ENCODE measurements around the gene EHD4.

DNA sequence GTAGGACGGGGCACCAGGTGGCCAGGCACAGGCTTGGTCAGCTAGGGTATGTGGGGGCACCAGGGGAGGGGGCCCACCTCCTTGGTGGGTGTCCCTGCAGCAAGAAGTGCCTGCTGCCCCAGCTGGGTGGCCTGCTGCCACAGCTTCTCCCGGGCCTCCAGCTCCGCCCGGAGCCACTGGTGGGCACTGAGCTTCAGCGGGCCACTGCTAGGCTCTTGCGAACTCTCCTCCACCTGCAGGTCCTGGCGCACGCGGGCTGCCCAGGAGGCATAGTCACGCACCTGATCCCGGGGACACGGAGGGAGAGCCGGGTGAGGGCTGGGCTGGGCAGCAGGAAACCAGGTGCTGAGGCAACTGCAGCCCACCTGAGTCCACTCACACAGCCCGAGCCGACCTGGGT lies 104.0 kb downstream of the EHD4 start:
- TF ChIP-seq, protein P1, sequence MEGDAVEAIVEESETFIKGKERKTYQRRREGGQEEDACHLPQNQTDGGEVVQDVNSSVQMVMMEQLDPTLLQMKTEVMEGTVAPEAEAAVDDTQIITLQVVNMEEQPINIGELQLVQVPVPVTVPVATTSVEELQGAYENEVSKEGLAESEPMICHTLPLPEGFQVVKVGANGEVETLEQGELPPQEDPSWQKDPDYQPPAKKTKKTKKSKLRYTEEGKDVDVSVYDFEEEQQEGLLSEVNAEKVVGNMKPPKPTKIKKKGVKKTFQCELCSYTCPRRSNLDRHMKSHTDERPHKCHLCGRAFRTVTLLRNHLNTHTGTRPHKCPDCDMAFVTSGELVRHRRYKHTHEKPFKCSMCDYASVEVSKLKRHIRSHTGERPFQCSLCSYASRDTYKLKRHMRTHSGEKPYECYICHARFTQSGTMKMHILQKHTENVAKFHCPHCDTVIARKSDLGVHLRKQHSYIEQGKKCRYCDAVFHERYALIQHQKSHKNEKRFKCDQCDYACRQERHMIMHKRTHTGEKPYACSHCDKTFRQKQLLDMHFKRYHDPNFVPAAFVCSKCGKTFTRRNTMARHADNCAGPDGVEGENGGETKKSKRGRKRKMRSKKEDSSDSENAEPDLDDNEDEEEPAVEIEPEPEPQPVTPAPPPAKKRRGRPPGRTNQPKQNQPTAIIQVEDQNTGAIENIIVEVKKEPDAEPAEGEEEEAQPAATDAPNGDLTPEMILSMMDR (IDR thresholded peaks at IDR 0.05) = no peak
- no peak for TF ChIP-seq POLR2A (IDR thresholded peaks at IDR 0.05)

All from body of pancreas (tissue), 4 donors.